Aorta (tissue), 5 donors: Measurements from ENCODE around the gene PRDX3. TPM values are rescaled to one million over a fixed set of nuclear protein-coding genes. Genes with fewer than 3 reads are reported as not detected.

Experiments used
- ATAC-seq: fragments of 200-7000 bp; cut with Tn5 transposase; one replicate; pipeline ENCODE4 v1.9.1; 2022; ENCODE audit warnings: moderate library complexity; ENCODE audit not compliant: low FRiP score
- DNase-seq, 2 donors: peaks; one replicate each; pipeline ENCODE4 v3.0.0-alpha.2; 2020
- H3K27ac ChIP-seq, 2 donors: one replicate each; pipeline ENCODE4 v1.5.1; 2013; ENCODE audit warnings: low read length in 2 of 2, mild to moderate bottlenecking in 2 of 2, moderate library complexity in 2 of 2, control low read depth in 1 of 2, inconsistent platforms in 1 of 2, low read depth in 1 of 2
- H3K27me3 ChIP-seq, 2 donors: one replicate each; pipeline ENCODE4 v1.6.1; 2013; ENCODE audit warnings: control low read depth in 1 of 2, low read length in 1 of 2, mild to moderate bottlenecking in 1 of 2, moderate library complexity in 1 of 2; ENCODE audit not compliant: insufficient read depth in 2 of 2, control insufficient read depth in 1 of 2
- H3K36me3 ChIP-seq, 2 donors: one replicate each; pipeline ENCODE4 v1.6.1; 2013; ENCODE audit warnings: control low read depth in 1 of 2, low read length in 1 of 2, mild to moderate bottlenecking in 1 of 2; ENCODE audit not compliant: insufficient read depth in 2 of 2, control insufficient read depth in 1 of 2
- H3K4me1 ChIP-seq, 2 donors: one replicate each; pipeline ENCODE4 v1.6.1; 2013; ENCODE audit warnings: low read length in 2 of 2, control low read depth in 1 of 2, mild to moderate bottlenecking in 1 of 2, moderate library complexity in 1 of 2; ENCODE audit not compliant: insufficient read depth in 2 of 2, control insufficient read depth in 1 of 2
- H3K4me3 ChIP-seq, 2 donors: one replicate each; pipeline ENCODE4 v1.5.1; 2013; ENCODE audit warnings: low read length in 2 of 2, control low read depth in 1 of 2, mild to moderate bottlenecking in 1 of 2
- H3K9me3 ChIP-seq: one replicate; pipeline ENCODE4 v1.6.1; 2013; ENCODE audit warnings: mild to moderate bottlenecking, low read length; ENCODE audit not compliant: control insufficient read depth
- WGBS, 2 donors: extraction: QIAGEN DNeasy Blood & Tissue Kit; methylation state at CpG; one replicate each; pipeline ENCODE4 v1.1.7; 2013; 5-methylcytosine and 5-hydroxymethylcytosine counted together
- intact Hi-C, 2 donors: fragments of 100-400 bp; cut with DNase I; formaldehyde crosslinking; loops; one replicate each; pipeline versions ENCODE4 v1.14.2 to v1.15.0; 2022
- polyA plus RNA-seq, 2 donors: library from polyadenylated mRNA; stranded (reverse); fragments of 200-250 nt; gene quantifications; one replicate each; pipeline ENCODE4 v1.2.3, GENCODE V29; 2013
- total RNA-seq, 2 donors: library from RNA; stranded (reverse); fragmentation: NEBNext Ultra II Directional; extraction: Animal tissue kit (Norgen Biotek cat#: 25700); gene quantifications; one replicate each; pipeline ENCODE4 v1.2.1, GENCODE V29; 2021
- donor health status: healthy with polysubstance abuse.
- donor health status: Bipolar disorder and iron deficiency.
- donor health status: DM: no; HTN: no; CAD: no.
- donor health status: DM: no; HTN: no; CAD: no.
- donor health status: DM: yes; HTN: yes; CAD: no.

Gene PRDX3
- total and polyA plus RNA-seq, 4 donors, result 76.3 to 158 (median 91.5) TPM

- H3K36me3 ChIP-seq, result no peaks in the 10 kb centered on the region
- DNase-seq (peak; percentile 80 to 89), ATAC-seq (peak; percentile 39)
- no peaks in the 10 kb centered on the region for H3K9me3 ChIP-seq
- H3K4me3 ChIP-seq, result peak overlapping the region; percentile 65 to 89
- 1% methylated on average over 15 of the region's 15 CpGs for WGBS, 2 donors
- intact Hi-C loops, result loop anchor here (5.0 kb wide), 3 partner anchors 43 to 208 kb away; no protein-coding TSS in a partner anchor
- no peaks in the 10 kb centered on the region for H3K27me3 ChIP-seq
- H3K27ac ChIP-seq, result peak overlapping the region; percentile 57 to 89
- H3K4me1 ChIP-seq, result peaks cover 0 to 11% of the 10 kb centered on the region in 2 donors
Measured at GRCh38 chr10:119209035-119209735, 30.6 kb upstream of the PRDX3 start.

GRCh38 chr10:119208553-119208940 is 29.9 kb upstream of the PRDX3 start:
- H3K9me3 ChIP-seq, result no peaks in the 10 kb centered on the region
- no peak for DNase-seq
- intact Hi-C loops, result loop anchor here (5.0 kb wide), 3 partner anchors 44 to 209 kb away; no protein-coding TSS in a partner anchor

GRCh38 chr10:119207713-119208552 is 29.3 kb upstream of the PRDX3 start:
- Histone ChIP-seq H3K4me3 (peak overlapping the region; percentile 29 to 89), H3K9me3 (no peaks in the 10 kb centered on the region), H3K27ac (peak overlapping the region; percentile 15 to 57), H3K27me3 (no peaks in the 10 kb centered on the region), H3K36me3 (no peaks in the 10 kb centered on the region), H3K4me1 (peaks cover 0 to 11% of the 10 kb centered on the region in 2 donors)
- DNase-seq, result peak; percentile 71 to 84
- WGBS, 2 donors, result 0 to 1% methylated on average over 58 to 62 of the region's 62 CpGs
- ATAC-seq, result peak; percentile 24
- intact Hi-C loops, result loop anchor here (1.0 to 5.0 kb wide), 4 partner anchors 44 to 209 kb away; no protein-coding TSS in a partner anchor

More at GRCh38 chr10:119208553-119208940, 29.9 kb upstream of the PRDX3 start:
- WGBS, 2 donors, result 0 to 1% methylated on average over 3 of the region's 3 CpGs
- peaks cover 0 to 11% of the 10 kb centered on the region in 2 donors for H3K4me1 ChIP-seq
- no peak for ATAC-seq
- peak overlapping the region; percentile 29 to 89 for H3K4me3 ChIP-seq
- H3K27me3 ChIP-seq, result no peaks in the 10 kb centered on the region
- H3K36me3 ChIP-seq, result no peaks in the 10 kb centered on the region
- peak overlapping the region in 1 of 2 donors; percentile 57 for H3K27ac ChIP-seq

- Histone ChIP-seq H3K27me3 (no peaks in the 10 kb centered on the region), H3K4me1 (peaks cover 0 to 6% of the 10 kb centered on the region in 2 donors), H3K36me3 (no peaks in the 10 kb centered on the region), H3K27ac (peak within 1 kb of the TSS; percentile 80 to 91), H3K9me3 (no peaks in the 10 kb centered on the region), H3K4me3 (peak within 1 kb of the TSS; percentile 89 to 95)
- ATAC-seq (peak; percentile 95), DNase-seq (peak; percentile 97)
- 0 to 1% methylated on average over 32 to 34 of the region's 34 CpGs for WGBS, 2 donors
- intact Hi-C loops, result loop anchor here (1.0 to 5.0 kb wide), 4 partner anchors 45 to 210 kb away; no protein-coding TSS in a partner anchor
Measured at GRCh38 chr10:119207366-119207666, 28.7 kb upstream of the PRDX3 start, which contains the start of gene GRK5. TSS of gene GRK5 (plus strand) at chr10:119207571. CDS start at chr10:119207918, 347 bp downstream.

- Histone ChIP-seq H3K4me1 (peaks cover 0 to 4% of the 10 kb centered on the region in 2 donors), H3K27me3 (no peaks in the 10 kb centered on the region), H3K4me3 (peak overlapping the region; percentile 89 to 95), H3K9me3 (no peaks in the 10 kb centered on the region), H3K36me3 (no peaks in the 10 kb centered on the region), H3K27ac (peak overlapping the region; percentile 80 to 91)
- ATAC-seq, result peak; percentile 75
- WGBS, 2 donors, result 0% methylated on average over 78 to 97 of the region's 97 CpGs
- intact Hi-C loops, result loop anchor here (1.0 to 5.0 kb wide), 5 partner anchors 46 to 239 kb away; no protein-coding TSS in a partner anchor
- peak; percentile 84 to 91 for DNase-seq
Measured at GRCh38 chr10:119206603-119207365, 28.2 kb upstream of the PRDX3 start.

- no peaks in the 10 kb centered on the region for H3K27me3 ChIP-seq
- peak; percentile 15 for ATAC-seq
- intact Hi-C loops, result loop anchor here (1.0 to 5.0 kb wide), 4 partner anchors 46 to 239 kb away; no protein-coding TSS in a partner anchor
- H3K36me3 ChIP-seq, result no peaks in the 10 kb centered on the region
- no peak overlapping the region for H3K4me3 ChIP-seq
- H3K9me3 ChIP-seq, result no peaks in the 10 kb centered on the region
- H3K27ac ChIP-seq, result peak overlapping the region; percentile 50 to 60
- WGBS, 2 donors, result 21 to 24% methylated on average over 17 of the region's 17 CpGs
- H3K4me1 ChIP-seq, result no peaks in the 10 kb centered on the region
- DNase-seq, result peak; percentile 36 to 82
Measured at GRCh38 chr10:119205894-119206602, 27.4 kb upstream of the PRDX3 start.

- DNase-seq (peak in 1 of 2 donors; percentile 8), ATAC-seq (no peak)
- Histone ChIP-seq H3K9me3 (no peaks in the 10 kb centered on the region), H3K27ac (no peak overlapping the region), H3K4me3 (no peak overlapping the region), H3K4me1 (no peaks in the 10 kb centered on the region), H3K36me3 (no peaks in the 10 kb centered on the region), H3K27me3 (no peaks in the 10 kb centered on the region)
- intact Hi-C loops, result no loop called here
- 62 to 63% methylated on average over 4 of the region's 4 CpGs for WGBS, 2 donors
Measured at GRCh38 chr10:119203006-119203405, 24.4 kb upstream of the PRDX3 start.
